NCI-H2171 treated with DMSO at 0.1 percent for 48 hours (cell line): ENCODE measurements around the gene MRPL44.

Source experiments
- DNase-seq: peaks from one replicate; lab custom pipeline; 2025; lab: John Stamatoyannopoulos, UW

The MRPL44 gene

GRCh38 chr2:224009605-224010315 is 52.5 kb downstream of the MRPL44 start:
- DNase-seq = no peak

- no peak for DNase-seq
Observed at GRCh38 chr2:224011837-224012236, 54.6 kb downstream of the MRPL44 start.

- DNase-seq = no peak
Observed at GRCh38 chr2:224014336-224014735, 57.1 kb downstream of the MRPL44 start.

GRCh38 chr2:224016963-224017362 is 59.7 kb downstream of the MRPL44 start:
- DNase-seq = no peak
